ENCODE results near the gene DRD3. TPM values are rescaled to one million over a fixed set of nuclear protein-coding genes. Genes with fewer than 3 reads are reported as not detected.

The DRD3 gene
- total RNA-seq, 2 donors from 2014 or later, result not detected

Other genes starting within 250 kb of the DRD3 start
- gene ZDHHC23, start 231.0 kb downstream of the DRD3 start, total RNA-seq, result 1 to 10 TPM; 1.7 to 5.8 TPM
- 1 to 10 TPM in 1 of 2 donors, under 1 TPM in 1; 0.77 to 4.0 TPM for gene CCDC191, start 122.5 kb downstream of the DRD3 start, total RNA-seq
- gene QTRT2, start 122.3 kb downstream of the DRD3 start, total RNA-seq, result 10 to 100 TPM; 28.9 to 38.0 TPM
- gene ZNF80, start 58.5 kb upstream of the DRD3 start, total RNA-seq, result under 1 TPM; 0.53 to 0.71 TPM
- gene TIGIT, start 115.0 kb upstream of the DRD3 start, total RNA-seq, result 10 to 100 TPM in 1 of 2 donors, 1 to 10 TPM in 1; 5.1 to 14.6 TPM

Data from activated naive CD4-positive, alpha-beta T cell treated with anti-CD3 and anti-CD28 coated beads, Interleukin-2, amount 50 U/mL, for 72 hours (primary cell).